Mucosa of stomach (tissue), 1 donor: ENCODE results near the gene COL15A1.

Source experiments
- H3K27me3 ChIP-seq: one replicate; pipeline ENCODE4 v1.7.0; 2013; ENCODE audit warnings: mild to moderate bottlenecking, low read length; ENCODE audit not compliant: control insufficient read depth, insufficient read depth
- H3K36me3 ChIP-seq: one replicate; pipeline ENCODE4 v1.7.0; 2013; ENCODE audit warnings: low read length; ENCODE audit not compliant: control insufficient read depth, insufficient read depth
- H3K4me1 ChIP-seq: one replicate; pipeline ENCODE4 v1.7.0; 2013; ENCODE audit warnings: mild to moderate bottlenecking, low read length; ENCODE audit not compliant: control insufficient read depth, insufficient read depth
- H3K4me3 ChIP-seq: one replicate; pipeline ENCODE4 v1.7.0; 2013; ENCODE audit warnings: low read length
- H3K9ac ChIP-seq: one replicate; pipeline ENCODE4 v1.7.0; 2013; ENCODE audit warnings: mild to moderate bottlenecking, low read length, moderate library complexity
- H3K9me3 ChIP-seq: one replicate; pipeline ENCODE4 v1.7.0; 2013; ENCODE audit warnings: mild to moderate bottlenecking, low read length, moderate library complexity; ENCODE audit not compliant: control insufficient read depth
- donor health status: Pancreatic carcinoma.

The COL15A1 gene

DNA sequence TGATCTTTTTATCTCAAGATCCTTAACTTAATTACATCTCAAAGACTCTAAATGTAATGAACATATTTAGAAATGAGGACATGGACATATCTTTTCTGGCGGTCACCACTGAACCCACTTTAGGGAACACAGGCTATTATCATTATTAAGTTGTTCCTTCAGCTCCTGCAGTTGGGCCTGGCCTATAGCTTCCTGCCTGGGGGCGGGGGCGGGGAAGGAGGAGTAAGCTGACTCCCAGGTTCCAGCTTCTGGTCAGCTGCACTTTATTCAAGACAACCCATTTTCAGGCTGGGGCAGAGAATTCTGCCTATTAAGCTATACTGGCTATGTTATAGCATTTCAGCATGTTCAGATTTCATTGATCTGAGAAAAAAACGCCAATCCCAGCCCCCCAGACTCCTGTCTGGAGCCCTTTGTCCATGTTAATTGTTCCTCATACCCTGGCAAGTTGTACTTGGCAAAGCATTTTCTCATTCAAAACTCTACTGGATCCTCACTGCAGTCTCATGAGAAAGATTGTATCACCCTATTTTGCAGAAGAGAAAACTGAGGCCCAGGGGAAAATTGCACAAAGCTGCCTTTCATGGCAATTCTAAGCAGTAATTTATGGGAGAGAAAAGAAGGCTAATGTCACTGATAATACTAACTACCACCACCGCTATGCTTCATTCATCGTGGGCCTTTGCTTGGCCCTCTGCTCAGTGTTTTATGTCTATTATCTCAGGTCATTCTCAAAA is 25.1 kb downstream of the COL15A1 start:
- Histone ChIP-seq H3K9me3 (no peaks in the 10 kb centered on the region), H3K4me1 (no peaks in the 10 kb centered on the region), H3K9ac (no peak overlapping the region), H3K27me3 (peaks cover 4% of the 10 kb centered on the region), H3K4me3 (no peak overlapping the region), H3K36me3 (no peaks in the 10 kb centered on the region)

DNA sequence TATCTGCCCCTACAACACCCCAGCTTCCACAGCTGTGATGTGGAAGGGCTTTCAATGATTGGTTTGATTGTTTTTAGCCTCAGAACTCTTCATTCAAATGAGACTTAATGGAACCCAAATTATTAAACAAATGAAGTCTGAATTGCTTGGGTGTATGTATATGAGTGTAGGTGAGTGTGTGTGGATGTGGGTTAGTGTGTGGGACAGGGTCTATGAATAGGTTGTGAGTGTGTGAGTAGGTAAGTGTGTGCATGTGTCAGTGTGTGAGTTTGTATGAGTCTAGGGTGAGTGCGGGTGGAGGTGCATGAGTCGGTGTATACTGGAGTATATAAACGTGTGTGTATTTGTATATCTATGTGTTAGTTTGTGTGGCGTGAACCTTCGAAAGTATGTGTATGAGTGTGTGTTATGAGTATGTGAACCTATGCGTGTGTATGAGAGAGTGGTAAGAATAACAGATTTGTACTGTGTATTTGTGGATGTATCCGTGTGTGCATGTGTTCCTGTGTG is 26.9 kb downstream of the COL15A1 start:
- peaks cover 16% of the 10 kb centered on the region for H3K27me3 ChIP-seq
- peaks cover 13% of the 10 kb centered on the region for H3K4me1 ChIP-seq
- no peaks in the 10 kb centered on the region for H3K9me3 ChIP-seq
- no peaks in the 10 kb centered on the region for H3K36me3 ChIP-seq
- H3K9ac ChIP-seq, result no peak overlapping the region
- no peak overlapping the region for H3K4me3 ChIP-seq

DNA sequence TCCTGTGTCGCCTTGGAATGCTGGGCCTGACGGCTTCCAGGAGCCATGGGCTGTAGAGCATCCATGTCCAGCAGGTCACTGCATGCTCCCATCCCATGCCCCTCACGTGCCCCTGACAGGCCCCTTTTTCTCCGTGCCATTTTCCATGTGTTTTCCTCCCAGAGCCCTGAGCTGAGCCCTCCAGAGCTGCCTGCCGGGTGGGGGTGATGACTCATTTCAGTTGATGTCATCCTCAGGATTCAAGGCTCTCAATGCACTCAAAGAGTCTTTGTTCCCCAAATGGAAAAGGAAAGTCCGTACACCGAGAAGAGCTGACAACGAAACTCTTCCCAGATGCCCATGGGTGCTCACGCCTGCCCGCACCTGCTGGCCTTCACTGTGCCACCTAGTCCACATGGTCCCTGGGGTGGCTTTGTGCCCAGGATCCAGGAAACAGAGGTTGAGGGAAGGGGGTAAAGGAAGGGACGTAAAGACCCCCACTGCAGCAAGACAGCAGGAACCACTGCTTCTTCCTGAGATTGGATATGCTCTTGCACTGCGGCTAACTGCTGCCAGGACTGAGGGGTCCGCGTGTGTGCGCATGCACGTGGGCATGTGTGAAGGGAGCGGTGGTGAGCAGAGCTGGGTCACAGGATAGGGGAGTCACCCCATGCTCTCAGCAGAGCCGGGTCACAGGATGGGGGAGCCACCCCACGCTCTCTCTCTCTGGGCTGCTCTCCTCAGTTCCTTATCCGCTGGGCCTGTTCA is 27.6 kb downstream of the COL15A1 start:
- Histone ChIP-seq H3K9me3 (no peaks in the 10 kb centered on the region), H3K4me3 (no peak overlapping the region), H3K4me1 (peaks cover 13% of the 10 kb centered on the region), H3K36me3 (no peaks in the 10 kb centered on the region), H3K9ac (no peak overlapping the region), H3K27me3 (peaks cover 17% of the 10 kb centered on the region)

DNA sequence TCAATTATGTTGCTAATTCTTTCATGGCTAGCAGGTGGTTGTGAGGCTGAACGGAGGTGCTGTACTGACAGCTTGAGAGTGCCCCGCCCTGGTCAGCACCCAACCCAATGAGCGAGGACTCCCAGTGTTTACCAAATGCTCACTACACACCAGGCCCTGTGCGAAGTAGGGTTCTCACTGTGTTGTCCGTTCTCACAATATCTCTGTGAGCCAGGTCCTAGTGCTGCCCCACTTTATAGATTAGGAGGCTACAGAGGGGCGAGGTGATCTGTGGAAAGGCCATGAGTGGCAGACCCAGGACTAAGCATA is 28.2 kb downstream of the COL15A1 start:
- no peaks in the 10 kb centered on the region for H3K36me3 ChIP-seq
- no peak overlapping the region for H3K4me3 ChIP-seq
- H3K4me1 ChIP-seq, result peaks cover 13% of the 10 kb centered on the region
- peaks cover 17% of the 10 kb centered on the region for H3K27me3 ChIP-seq
- no peak overlapping the region for H3K9ac ChIP-seq
- no peaks in the 10 kb centered on the region for H3K9me3 ChIP-seq

DNA sequence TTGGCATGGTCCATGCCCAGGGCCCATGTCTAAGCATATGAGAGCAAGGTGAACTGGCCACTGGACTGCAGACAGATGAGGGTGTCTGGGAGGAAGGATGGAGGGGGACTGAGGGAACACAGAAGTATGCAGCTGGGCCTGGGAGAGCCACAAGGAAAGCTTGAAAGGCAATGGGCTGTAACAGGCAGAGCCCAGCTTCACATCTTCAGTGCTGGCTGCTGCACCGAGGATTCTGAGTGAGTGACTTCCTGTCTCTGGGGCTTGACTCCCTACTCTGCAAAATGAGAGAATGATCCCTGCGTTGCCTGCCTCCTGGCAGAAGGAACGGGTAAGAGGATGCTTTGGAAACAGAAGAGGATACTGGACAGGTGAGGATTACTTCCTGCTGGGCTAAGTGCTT is 29.0 kb downstream of the COL15A1 start:
- Histone ChIP-seq H3K9ac (no peak overlapping the region), H3K36me3 (no peaks in the 10 kb centered on the region), H3K9me3 (no peaks in the 10 kb centered on the region), H3K4me3 (no peak overlapping the region), H3K4me1 (peaks cover 13% of the 10 kb centered on the region), H3K27me3 (peaks cover 17% of the 10 kb centered on the region)

DNA sequence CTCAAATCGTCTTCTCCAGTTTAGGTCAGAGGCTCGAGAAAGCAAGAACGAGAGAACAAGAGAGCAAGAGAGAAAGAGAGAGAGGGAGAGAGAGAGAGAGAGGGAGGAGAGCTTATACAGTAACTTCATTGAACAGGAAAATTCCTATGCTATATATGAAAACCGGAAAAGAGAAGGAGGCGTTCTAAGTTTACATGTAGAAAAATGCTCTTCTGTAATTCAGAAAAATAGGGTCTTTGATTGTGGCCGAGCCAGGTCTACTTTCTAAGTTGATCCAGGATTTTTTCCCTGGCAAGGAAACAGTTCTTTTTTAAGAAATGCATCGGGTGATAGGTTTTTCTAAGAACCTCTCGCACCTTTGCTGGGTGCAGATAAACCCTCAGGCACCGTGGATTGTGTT is 29.5 kb downstream of the COL15A1 start:
- Histone ChIP-seq H3K36me3 (no peaks in the 10 kb centered on the region), H3K4me3 (no peak overlapping the region), H3K9ac (no peak overlapping the region), H3K4me1 (peaks cover 13% of the 10 kb centered on the region), H3K9me3 (no peaks in the 10 kb centered on the region), H3K27me3 (peaks cover 17% of the 10 kb centered on the region)

DNA sequence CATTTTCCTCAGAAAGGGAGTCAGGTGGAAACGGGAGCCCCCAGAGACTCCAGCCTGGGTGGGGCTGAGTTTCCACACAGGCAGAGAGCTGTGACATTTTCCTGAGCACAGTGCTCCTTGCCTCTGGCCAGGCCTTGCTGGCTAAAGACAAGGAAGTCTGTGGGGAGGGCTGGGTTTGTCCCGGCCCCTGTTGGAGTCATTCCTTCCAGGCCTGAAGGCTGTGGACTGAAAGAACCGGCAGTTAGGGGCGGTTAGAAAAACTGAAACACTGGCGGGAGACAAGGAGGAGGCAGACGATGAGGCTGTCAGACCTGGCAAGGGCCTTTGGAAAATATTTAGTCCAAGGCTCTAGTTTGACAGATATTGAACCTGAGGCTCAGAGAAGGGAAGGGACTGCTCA is 29.9 kb downstream of the COL15A1 start:
- H3K4me3 ChIP-seq, result no peak overlapping the region
- H3K36me3 ChIP-seq, result no peaks in the 10 kb centered on the region
- H3K9me3 ChIP-seq, result no peaks in the 10 kb centered on the region
- peaks cover 17% of the 10 kb centered on the region for H3K27me3 ChIP-seq
- H3K9ac ChIP-seq, result no peak overlapping the region
- peaks cover 13% of the 10 kb centered on the region for H3K4me1 ChIP-seq

DNA sequence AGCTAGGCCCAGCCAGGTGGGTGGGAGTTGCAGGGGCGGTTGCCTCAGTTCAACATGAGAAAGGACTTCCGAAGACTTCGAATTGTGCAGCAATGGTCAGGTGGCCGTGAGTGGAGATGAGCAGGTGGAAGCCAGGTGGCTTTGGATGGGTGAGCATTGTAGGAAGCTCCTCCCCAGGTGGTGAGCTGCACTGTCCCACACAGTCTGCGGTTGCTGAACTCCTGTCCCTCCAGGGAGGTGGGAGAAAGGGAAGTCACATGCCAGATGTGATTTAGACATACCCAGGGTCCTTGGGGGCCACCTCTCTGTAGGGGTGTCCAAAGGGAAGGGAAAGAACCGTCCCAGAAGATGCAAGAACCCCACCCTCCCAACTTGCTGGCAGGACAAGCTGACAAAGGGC is 30.4 kb downstream of the COL15A1 start:
- Histone ChIP-seq H3K9ac (no peak overlapping the region), H3K9me3 (no peaks in the 10 kb centered on the region), H3K27me3 (peaks cover 17% of the 10 kb centered on the region), H3K4me3 (no peak overlapping the region), H3K4me1 (peaks cover 13% of the 10 kb centered on the region), H3K36me3 (no peaks in the 10 kb centered on the region)

DNA sequence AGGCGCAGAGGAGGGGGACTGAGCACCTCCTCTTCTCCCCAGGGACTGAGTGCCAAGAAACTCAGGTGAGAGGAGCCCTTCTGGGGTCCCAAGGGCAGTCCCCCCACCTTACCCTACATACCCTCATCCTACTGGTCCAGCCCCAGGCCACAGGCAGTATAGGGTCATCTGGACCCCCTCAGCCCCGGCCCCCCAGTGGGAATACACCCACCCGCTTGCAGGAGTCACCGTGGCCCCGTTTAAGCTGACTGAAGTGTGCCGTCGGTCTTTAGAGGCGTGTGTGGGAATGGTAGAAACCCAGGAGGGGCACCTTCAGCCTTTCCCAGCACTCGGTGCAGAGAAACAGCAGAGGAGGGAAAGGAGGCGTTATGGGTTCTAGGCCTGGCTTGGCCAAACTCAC is 30.8 kb downstream of the COL15A1 start:
- H3K27me3 ChIP-seq, result peaks cover 17% of the 10 kb centered on the region
- peaks cover 13% of the 10 kb centered on the region for H3K4me1 ChIP-seq
- peak overlapping the region; percentile 9 for H3K4me3 ChIP-seq
- H3K36me3 ChIP-seq, result no peaks in the 10 kb centered on the region
- no peak overlapping the region for H3K9ac ChIP-seq
- H3K9me3 ChIP-seq, result no peaks in the 10 kb centered on the region

DNA sequence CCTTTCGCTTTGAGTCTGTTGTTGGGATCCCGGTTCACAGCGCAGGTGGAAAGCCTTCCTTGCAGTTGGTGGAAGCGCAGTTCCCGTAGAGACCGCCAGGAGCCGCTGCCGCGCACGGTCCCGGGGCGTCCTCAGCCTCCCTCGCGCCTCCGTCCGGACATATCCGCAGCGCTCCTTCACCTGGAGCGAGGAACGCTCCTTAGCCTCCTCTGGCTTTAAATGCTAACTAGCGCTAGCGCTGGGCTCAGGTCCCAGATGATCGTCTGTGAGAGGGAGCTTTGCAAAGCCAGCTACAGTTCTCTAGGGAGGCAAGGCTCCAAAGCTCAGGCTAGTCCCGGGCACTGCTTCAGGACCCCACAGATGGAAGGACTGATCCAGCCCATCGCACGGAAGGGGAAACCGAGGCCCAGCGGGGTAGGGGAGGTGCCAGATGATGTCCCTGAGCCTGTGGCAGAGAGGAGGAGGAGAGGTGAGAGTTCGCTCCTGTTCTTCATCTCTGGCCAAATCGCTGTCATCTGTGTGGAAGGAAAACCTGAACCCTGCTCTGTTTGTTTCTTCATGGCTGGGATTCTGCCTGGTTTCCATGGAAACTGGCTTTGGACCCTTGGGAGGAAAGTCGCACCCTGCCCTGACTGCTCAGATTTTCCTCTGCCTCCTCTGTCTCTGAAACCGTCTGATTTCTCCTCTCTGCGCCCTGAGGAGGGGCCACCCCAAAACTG is 31.4 kb downstream of the COL15A1 start:
- no peaks in the 10 kb centered on the region for H3K9me3 ChIP-seq
- H3K9ac ChIP-seq, result no peak overlapping the region
- peaks cover 13% of the 10 kb centered on the region for H3K4me1 ChIP-seq
- peaks cover 17% of the 10 kb centered on the region for H3K27me3 ChIP-seq
- H3K36me3 ChIP-seq, result no peaks in the 10 kb centered on the region
- peak overlapping the region; percentile 9 for H3K4me3 ChIP-seq

DNA sequence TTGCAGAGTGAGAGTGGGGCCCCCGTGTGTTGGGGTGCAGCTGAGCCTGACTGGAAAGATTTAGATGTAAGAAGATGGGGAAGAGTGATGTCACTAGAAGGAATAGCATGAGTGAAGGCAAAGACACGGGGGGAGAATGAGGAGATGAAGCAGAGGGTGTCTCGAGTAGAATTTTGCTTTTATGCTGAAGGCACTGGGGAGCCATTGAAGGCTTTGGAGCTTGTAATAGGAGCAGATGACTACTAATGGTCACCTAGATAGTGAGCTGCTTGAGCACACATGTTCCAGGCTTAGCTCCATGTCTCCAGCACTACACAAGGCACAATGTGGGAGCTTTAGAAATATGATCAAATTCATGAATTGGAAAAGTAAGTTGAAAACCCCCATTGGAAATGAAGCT is 32.1 kb downstream of the COL15A1 start:
- no peaks in the 10 kb centered on the region for H3K9me3 ChIP-seq

DNA sequence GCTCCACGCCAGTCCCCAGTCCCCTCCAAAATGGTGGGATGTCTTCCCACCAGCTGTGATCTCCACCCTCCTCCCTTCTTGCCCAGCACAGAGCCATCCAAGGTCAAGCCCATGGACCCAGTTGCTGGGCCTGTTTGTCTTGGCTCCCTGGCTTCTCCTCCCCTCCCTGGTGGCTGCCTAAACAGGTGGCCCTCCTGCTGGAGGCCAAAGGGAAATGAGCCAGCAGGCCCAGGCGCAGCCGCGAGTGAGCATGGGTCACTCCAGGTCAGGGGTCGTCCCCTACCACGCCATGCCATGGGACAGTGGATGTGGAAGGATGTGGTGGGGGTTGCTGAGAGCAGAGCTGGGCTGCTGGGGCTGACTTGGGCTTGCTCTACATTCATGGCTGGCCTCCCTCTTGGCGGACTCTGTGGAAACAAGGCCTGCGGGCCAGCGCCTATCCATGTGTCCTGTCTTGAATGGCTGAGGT is 33.6 kb downstream of the COL15A1 start:
- no peak overlapping the region for H3K9ac ChIP-seq

More for the DNA sequence above, 32.1 kb downstream of the COL15A1 start:
- Histone ChIP-seq H3K36me3 (no peaks in the 10 kb centered on the region), H3K4me1 (peaks cover 13% of the 10 kb centered on the region), H3K27me3 (peaks cover 17% of the 10 kb centered on the region), H3K4me3 (no peak overlapping the region), H3K9ac (no peak overlapping the region)

More for the DNA sequence above, 33.6 kb downstream of the COL15A1 start:
- Histone ChIP-seq H3K27me3 (peaks cover 17% of the 10 kb centered on the region), H3K9me3 (no peaks in the 10 kb centered on the region), H3K4me1 (peaks cover 13% of the 10 kb centered on the region), H3K4me3 (no peak overlapping the region), H3K36me3 (no peaks in the 10 kb centered on the region)
